ENCODE data around the gene SCN2B.

SCN2B gene

GRCh38 chr11:118172356-118172755 lies 4.1 kb downstream of the SCN2B start:
- no peak for TF ChIP-seq CTCF (IDR thresholded peaks at IDR 0.05; ENCODE audit: insufficient read depth, missing control alignments)
- FAIRE-seq (no peak), DNase-seq (ENCODE audit: insufficient read length, low spot score) (no peak)

GRCh38 chr11:118171269-118172062 lies 5.0 kb downstream of the SCN2B start:
- TF ChIP-seq CTCF (IDR thresholded peaks at IDR 0.05; ENCODE audit: insufficient read depth, missing control alignments), result peak; percentile 81
- peak; percentile 95 for DNase-seq (ENCODE audit: insufficient read length, low spot score)
- FAIRE-seq, result peak; percentile 16

GRCh38 chr11:118170882-118171268 lies 5.6 kb downstream of the SCN2B start:
- DNase-seq (ENCODE audit: insufficient read length, low spot score), result no peak
- FAIRE-seq, result no peak
- no peak for TF ChIP-seq CTCF (IDR thresholded peaks at IDR 0.05; ENCODE audit: insufficient read depth, missing control alignments)

- TF ChIP-seq CTCF (IDR thresholded peaks at IDR 0.05; ENCODE audit: insufficient read depth, missing control alignments), result no peak
These were observed 6.2 kb downstream of the SCN2B start for GRCh38 chr11:118170231-118170630.

GRCh38 chr11:118169300-118170140 lies 6.9 kb downstream of the SCN2B start:
- TF ChIP-seq CTCF (IDR thresholded peaks at IDR 0.05; ENCODE audit: insufficient read depth, missing control alignments), result no peak
- no peak for FAIRE-seq

More at GRCh38 chr11:118170231-118170630, 6.2 kb downstream of the SCN2B start:
- FAIRE-seq (no peak), DNase-seq (ENCODE audit: insufficient read length, low spot score) (no peak)

GRCh38 chr11:118168751-118169150 lies 7.7 kb downstream of the SCN2B start:
- FAIRE-seq (no peak), DNase-seq (ENCODE audit: insufficient read length, low spot score) (no peak)
- no peak for TF ChIP-seq CTCF (IDR thresholded peaks at IDR 0.05; ENCODE audit: insufficient read depth, missing control alignments)

More at GRCh38 chr11:118169300-118170140, 6.9 kb downstream of the SCN2B start:
- DNase-seq (ENCODE audit: insufficient read length, low spot score), result no peak
